UCSD-AML1 (cell line): ENCODE results near the gene FOXC2.
"Not testable (repeated sequence)": the region's sequence is repeated elsewhere in the genome, so short reads cannot be mapped to it uniquely, and the experiment has no call there.

Experiments
- DNase-seq: peaks from one replicate; lab custom pipeline; 2025; ENCODE audit not compliant: unreplicated experiment; lab: John Stamatoyannopoulos, UW

FOXC2 gene

GRCh38 chr16:86584726-86585721 lies 18.4 kb downstream of the FOXC2 start:
- no peak for DNase-seq

GRCh38 chr16:86585821-86586611 lies 19.4 kb downstream of the FOXC2 start:
- no peak for DNase-seq

GRCh38 chr16:86587487-86587886 lies 20.9 kb downstream of the FOXC2 start:
- no peak for DNase-seq

GRCh38 chr16:86587955-86588354 lies 21.3 kb downstream of the FOXC2 start:
- DNase-seq: not testable (repeated sequence)

- DNase-seq: no peak
Measured at GRCh38 chr16:86590501-86591144, 24.0 kb downstream of the FOXC2 start.

- DNase-seq: no peak
Measured at GRCh38 chr16:86591270-86591669, 24.6 kb downstream of the FOXC2 start.

GRCh38 chr16:86593913-86594620 lies 27.4 kb downstream of the FOXC2 start:
- DNase-seq: no peak

- no peak for DNase-seq
Measured at GRCh38 chr16:86594721-86595120, 28.1 kb downstream of the FOXC2 start.

- DNase-seq: no peak
Measured at GRCh38 chr16:86595983-86596605, 29.5 kb downstream of the FOXC2 start.

- no peak for DNase-seq
Measured at GRCh38 chr16:86597126-86597879, 30.7 kb downstream of the FOXC2 start.

- DNase-seq: no peak
Measured at GRCh38 chr16:86597880-86598606, 31.4 kb downstream of the FOXC2 start.

- no peak for DNase-seq
Measured at GRCh38 chr16:86598607-86599565, 32.3 kb downstream of the FOXC2 start.

- no peak for DNase-seq
Measured at GRCh38 chr16:86601356-86601755, 34.7 kb downstream of the FOXC2 start.

GRCh38 chr16:86602521-86602920 lies 35.9 kb downstream of the FOXC2 start:
- no peak for DNase-seq

GRCh38 chr16:86604436-86605193 lies 38.0 kb downstream of the FOXC2 start:
- DNase-seq: no peak

- DNase-seq: no peak
Measured at GRCh38 chr16:86605950-86606349, 39.3 kb downstream of the FOXC2 start.

- DNase-seq: no peak
Measured at GRCh38 chr16:86608301-86608747, 41.7 kb downstream of the FOXC2 start.
